ENCODE measurements around the gene RAB36. TPM values are rescaled to one million over a fixed set of nuclear protein-coding genes. Genes with fewer than 3 reads are reported as not detected.
A peak's percentile ranks its signal among the peaks of the same experiment; 100 is the strongest.

The RAB36 gene
- total RNA-seq, 4 donors from 2014 or later, result 1.0 to 2.5 (median 1.7) TPM; not detected in 1

DNA sequence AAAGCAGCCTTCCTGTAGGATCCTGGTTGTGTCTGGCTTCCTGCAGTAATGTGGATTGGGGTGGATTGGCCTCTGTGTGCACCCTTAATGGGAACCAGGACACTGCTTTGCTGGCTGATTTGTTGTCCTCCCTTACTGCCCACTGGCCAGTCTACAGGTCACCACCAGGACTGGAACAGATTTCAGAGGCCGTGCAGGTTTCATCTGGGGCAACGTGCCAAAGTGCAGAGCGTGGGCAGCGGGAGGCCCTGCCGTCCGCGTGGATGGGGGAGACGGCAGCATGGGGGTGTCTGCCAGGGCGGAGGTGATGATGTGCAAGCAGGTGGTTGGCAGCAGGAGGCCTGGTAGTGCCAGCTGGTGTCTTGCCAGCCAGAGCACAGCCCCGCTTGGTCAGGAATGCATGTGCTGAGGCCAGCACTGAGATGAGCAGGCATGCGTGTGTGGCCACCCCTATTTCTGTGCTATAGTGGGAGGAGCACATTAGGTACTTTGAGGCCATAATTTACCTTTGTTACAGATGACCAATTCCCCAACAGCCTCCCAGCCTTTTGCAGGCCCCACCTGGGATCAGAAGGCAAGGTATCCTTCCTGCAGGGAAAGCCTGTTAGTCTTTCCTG, 59.4 kb downstream of the RAB36 start:
- H3K4me3 ChIP-seq, result no peak overlapping the region
- peaks cover 0 to 9% (median 0%) of the 10 kb centered on the region in 4 donors for H3K4me1 ChIP-seq
- no peak overlapping the region for H3K27ac ChIP-seq
- no peak for DNase-seq
- H3K36me3 ChIP-seq, result no peaks in the 10 kb centered on the region
- no peaks in the 10 kb centered on the region for H3K9me3 ChIP-seq
- H3K27me3 ChIP-seq, result no peaks in the 10 kb centered on the region
- TF ChIP-seq POLR2A (IDR thresholded peaks at IDR 0.05) (no peak), CTCF (IDR thresholded peaks at IDR 0.05) (no peak)

DNA sequence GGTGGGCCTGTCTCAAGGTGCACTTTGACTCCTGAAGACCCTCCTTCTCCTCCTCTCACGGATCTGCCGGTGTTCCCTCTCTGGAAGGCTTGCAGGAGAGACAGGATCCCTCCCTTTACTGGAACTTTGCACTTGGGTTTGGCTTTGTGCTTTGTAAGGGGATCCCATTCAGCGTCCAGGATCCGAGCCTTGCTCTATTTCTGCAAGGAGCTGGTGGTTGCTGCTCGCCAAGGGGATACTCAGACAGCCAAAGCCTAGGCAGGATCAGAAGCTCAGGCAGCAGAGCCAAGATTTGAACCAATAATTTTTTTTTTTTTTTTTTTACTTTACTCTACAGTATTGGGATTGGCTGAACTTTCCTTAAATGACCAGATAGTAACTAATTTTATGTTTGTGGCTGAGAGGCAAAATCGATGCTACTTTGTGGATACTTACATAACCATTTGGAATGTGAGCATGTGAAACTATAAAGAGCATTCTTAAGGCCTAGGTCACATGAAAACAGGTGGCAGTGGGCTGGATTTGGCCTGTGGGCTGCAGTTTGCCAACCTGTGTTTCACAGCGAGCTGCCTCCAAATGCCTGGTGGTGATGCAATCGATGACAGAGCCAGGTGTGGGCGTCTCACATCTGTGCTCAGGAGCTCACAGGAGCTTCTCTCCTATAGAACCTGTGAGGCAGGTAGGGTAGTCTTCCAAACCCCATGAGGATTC, 60.2 kb downstream of the RAB36 start:
- H3K4me1 ChIP-seq, result peaks cover 0 to 9% (median 0%) of the 10 kb centered on the region in 4 donors
- H3K36me3 ChIP-seq, result no peaks in the 10 kb centered on the region
- TF ChIP-seq POLR2A (IDR thresholded peaks at IDR 0.05), result no peak
- no peak for TF ChIP-seq CTCF (IDR thresholded peaks at IDR 0.05)
- H3K27ac ChIP-seq, result no peak overlapping the region
- no peak overlapping the region for H3K4me3 ChIP-seq
- H3K9me3 ChIP-seq, result no peaks in the 10 kb centered on the region
- DNase-seq, result no peak
- H3K27me3 ChIP-seq, result no peaks in the 10 kb centered on the region

DNA sequence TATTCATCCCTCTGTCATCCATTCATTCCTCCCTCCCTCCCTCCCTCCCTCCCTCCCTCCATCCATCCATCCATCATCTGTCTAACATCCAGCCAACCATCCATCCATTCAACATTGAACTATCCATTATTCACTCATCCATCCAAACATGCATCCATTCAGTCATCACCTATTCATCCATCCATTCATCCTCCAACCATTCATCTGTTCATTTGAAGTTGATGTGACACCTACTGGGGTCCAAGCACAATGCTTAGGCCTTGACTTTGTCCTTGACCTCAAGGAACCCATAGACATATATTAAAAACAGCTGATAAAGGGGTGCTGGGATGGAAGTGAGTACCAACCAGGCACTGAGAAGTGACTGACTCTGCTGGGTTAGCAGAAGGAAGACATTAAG, 61.6 kb downstream of the RAB36 start:
- DNase-seq, result no peak
- no peak overlapping the region for H3K27ac ChIP-seq
- H3K4me3 ChIP-seq, result no peak overlapping the region
- H3K4me1 ChIP-seq, result peaks cover 0 to 9% (median 0%) of the 10 kb centered on the region in 4 donors
- TF ChIP-seq POLR2A (IDR thresholded peaks at IDR 0.05), result no peak
- no peak for TF ChIP-seq CTCF (IDR thresholded peaks at IDR 0.05)
- H3K27me3 ChIP-seq, result no peaks in the 10 kb centered on the region
- no peaks in the 10 kb centered on the region for H3K9me3 ChIP-seq
- no peaks in the 10 kb centered on the region for H3K36me3 ChIP-seq

GRCh38 chr22:23207729-23208393, 62.6 kb downstream of the RAB36 start:
- Histone ChIP-seq H3K27ac (no peak overlapping the region), H3K9me3 (no peaks in the 10 kb centered on the region), H3K4me1 (peaks cover 0 to 11% (median 0%) of the 10 kb centered on the region in 4 donors), H3K27me3 (no peaks in the 10 kb centered on the region), H3K36me3 (no peaks in the 10 kb centered on the region), H3K4me3 (no peak overlapping the region)
- TF ChIP-seq POLR2A (IDR thresholded peaks at IDR 0.05) (no peak), CTCF (IDR thresholded peaks at IDR 0.05) (no peak)
- DNase-seq, result peak in 2 of 3 donors; percentile 52 to 68

- peaks cover 0 to 11% (median 0%) of the 10 kb centered on the region in 4 donors for H3K4me1 ChIP-seq
- H3K4me3 ChIP-seq, result no peak overlapping the region
- DNase-seq, result no peak
- TF ChIP-seq CTCF (IDR thresholded peaks at IDR 0.05) (no peak), POLR2A (IDR thresholded peaks at IDR 0.05) (no peak)
- H3K27me3 ChIP-seq, result no peaks in the 10 kb centered on the region
- H3K9me3 ChIP-seq, result no peaks in the 10 kb centered on the region
- no peak overlapping the region for H3K27ac ChIP-seq
- H3K36me3 ChIP-seq, result no peaks in the 10 kb centered on the region
Measured at GRCh38 chr22:23210428-23211170, 65.3 kb downstream of the RAB36 start.
